Thymus (tissue), 11 donors: ENCODE results near the gene B4GALT5. TPM values are rescaled to one million over a fixed set of nuclear protein-coding genes. Genes with fewer than 3 reads are reported as not detected.
A peak's percentile ranks its signal among the peaks of the same experiment; 100 is the strongest.

Source experiments
- DNase-seq, 9 donors: peaks; one replicate each; pipeline ENCODE4 v3.0.0-alpha.2; 2013; ENCODE audit warnings: low spot score in 9 of 9, low read depth in 6 of 9, missing footprints in 1 of 9
- H3K27ac ChIP-seq, 2 donors: one replicate each; pipeline ENCODE4 v1.5.1; 2013; ENCODE audit warnings: control low read depth in 1 of 2, low read depth in 1 of 2, low read length in 1 of 2, mild to moderate bottlenecking in 1 of 2, moderate library complexity in 1 of 2
- H3K27me3 ChIP-seq, 2 donors: one replicate each; pipeline ENCODE4 v1.5.1; 2013; ENCODE audit warnings: low read length in 1 of 2; ENCODE audit not compliant: control insufficient read depth in 2 of 2, insufficient read depth in 1 of 2
- H3K36me3 ChIP-seq, 2 donors: one replicate each; pipeline ENCODE4 v1.5.1; 2013; ENCODE audit warnings: low read length in 1 of 2, mild to moderate bottlenecking in 1 of 2, moderate library complexity in 1 of 2; ENCODE audit not compliant: control insufficient read depth in 2 of 2, insufficient read depth in 2 of 2
- H3K4me1 ChIP-seq, 2 donors: one replicate each; pipeline ENCODE4 v1.5.1; 2013; ENCODE audit warnings: low read length in 2 of 2; ENCODE audit not compliant: control insufficient read depth in 2 of 2, insufficient read depth in 2 of 2
- H3K4me3 ChIP-seq, 2 donors: one replicate each; pipeline ENCODE4 v1.5.1; 2013; ENCODE audit warnings: low read length in 2 of 2, control low read depth in 1 of 2, mild to moderate bottlenecking in 1 of 2
- H3K9me3 ChIP-seq, 2 donors: one replicate each; pipeline ENCODE4 v1.5.1; 2013; ENCODE audit warnings: low read length in 1 of 2, mild to moderate bottlenecking in 1 of 2; ENCODE audit not compliant: control insufficient read depth in 2 of 2, insufficient read depth in 1 of 2
- WGBS: extraction: QIAGEN DNeasy Blood & Tissue Kit; methylation state at CpG from one replicate; pipeline ENCODE4 v1.1.7; 2013; 5-methylcytosine and 5-hydroxymethylcytosine counted together
- polyA plus RNA-seq: library from polyadenylated mRNA; stranded (reverse); fragments of 200-250 nt; gene quantifications from one replicate; pipeline ENCODE4 v1.2.3, GENCODE V29; 2013
- total RNA-seq: library from RNA; stranded (reverse); fragments of 120-200 nt; gene quantifications from one replicate; pipeline ENCODE4 v1.2.4, GENCODE V29; 2013
- donor health status: healthy.

The B4GALT5 gene
- total and polyA plus RNA-seq, 2 donors, result 6.8 to 10.9 TPM

- DNase-seq, result no peak
- H3K27ac ChIP-seq, result no peak overlapping the region
- H3K4me3 ChIP-seq, result no peak overlapping the region
- H3K4me1 ChIP-seq, result peaks cover 15 to 23% of the 10 kb centered on the region in 2 donors
- H3K36me3 ChIP-seq, result no peaks in the 10 kb centered on the region
- H3K27me3 ChIP-seq, result no peaks in the 10 kb centered on the region
- 97% methylated on average over 5 of the region's 5 CpGs for WGBS
- no peaks in the 10 kb centered on the region for H3K9me3 ChIP-seq
Measured at GRCh38 chr20:49698477-49698876, 15.2 kb downstream of the B4GALT5 start.

- 80% methylated on average over 6 of the region's 6 CpGs for WGBS
Measured at GRCh38 chr20:49697071-49697470, 16.6 kb downstream of the B4GALT5 start.

GRCh38 chr20:49696594-49696993 lies 17.1 kb downstream of the B4GALT5 start:
- 90% methylated on average over 2 of the region's 2 CpGs for WGBS
- Histone ChIP-seq H3K27me3 (no peaks in the 10 kb centered on the region), H3K4me1 (peaks cover 15 to 23% of the 10 kb centered on the region in 2 donors), H3K27ac (no peak overlapping the region), H3K4me3 (no peak overlapping the region), H3K9me3 (no peaks in the 10 kb centered on the region), H3K36me3 (no peaks in the 10 kb centered on the region)
- DNase-seq, result no peak

More at GRCh38 chr20:49697071-49697470, 16.6 kb downstream of the B4GALT5 start:
- no peak overlapping the region for H3K4me3 ChIP-seq
- no peaks in the 10 kb centered on the region for H3K27me3 ChIP-seq
- H3K27ac ChIP-seq, result no peak overlapping the region
- peaks cover 15 to 23% of the 10 kb centered on the region in 2 donors for H3K4me1 ChIP-seq
- DNase-seq, result peak in 6 of 9 donors; percentile 52 to 85 (median 69)
- no peaks in the 10 kb centered on the region for H3K9me3 ChIP-seq
- H3K36me3 ChIP-seq, result no peaks in the 10 kb centered on the region

- H3K4me3 ChIP-seq, result no peak overlapping the region
- H3K4me1 ChIP-seq, result peaks cover 15 to 20% of the 10 kb centered on the region in 2 donors
- no peaks in the 10 kb centered on the region for H3K27me3 ChIP-seq
- no peaks in the 10 kb centered on the region for H3K36me3 ChIP-seq
- H3K27ac ChIP-seq, result no peak overlapping the region
- H3K9me3 ChIP-seq, result no peaks in the 10 kb centered on the region
- no peak for DNase-seq
- WGBS, result 97% methylated on average over 3 of the region's 3 CpGs
Measured at GRCh38 chr20:49695830-49696229, 17.8 kb downstream of the B4GALT5 start.

GRCh38 chr20:49694450-49695071 lies 19.1 kb downstream of the B4GALT5 start:
- H3K36me3 ChIP-seq, result no peaks in the 10 kb centered on the region
- H3K27ac ChIP-seq, result no peak overlapping the region
- peak; percentile 43 to 90 (median 72) for DNase-seq
- 84% methylated on average over 2 of the region's 2 CpGs for WGBS
- H3K27me3 ChIP-seq, result no peaks in the 10 kb centered on the region
- H3K4me1 ChIP-seq, result peaks cover 15 to 20% of the 10 kb centered on the region in 2 donors
- H3K4me3 ChIP-seq, result no peak overlapping the region
- H3K9me3 ChIP-seq, result no peaks in the 10 kb centered on the region

GRCh38 chr20:49693435-49694171 lies 20.1 kb downstream of the B4GALT5 start:
- no peaks in the 10 kb centered on the region for H3K27me3 ChIP-seq
- DNase-seq, result no peak
- H3K4me1 ChIP-seq, result peaks cover 15 to 20% of the 10 kb centered on the region in 2 donors
- no peak overlapping the region for H3K4me3 ChIP-seq
- 93% methylated on average over 5 of the region's 5 CpGs for WGBS
- H3K27ac ChIP-seq, result no peak overlapping the region
- no peaks in the 10 kb centered on the region for H3K36me3 ChIP-seq
- H3K9me3 ChIP-seq, result no peaks in the 10 kb centered on the region

- Histone ChIP-seq H3K4me1 (peaks cover 15 to 20% of the 10 kb centered on the region in 2 donors), H3K9me3 (no peaks in the 10 kb centered on the region), H3K4me3 (no peak overlapping the region), H3K36me3 (no peaks in the 10 kb centered on the region), H3K27me3 (no peaks in the 10 kb centered on the region), H3K27ac (no peak overlapping the region)
- WGBS, result 84% methylated on average over 3 of the region's 3 CpGs
- no peak for DNase-seq
Measured at GRCh38 chr20:49692941-49693340, 20.7 kb downstream of the B4GALT5 start.

- H3K9me3 ChIP-seq, result no peaks in the 10 kb centered on the region
- peaks cover 11 to 17% of the 10 kb centered on the region in 2 donors for H3K4me1 ChIP-seq
- no peaks in the 10 kb centered on the region for H3K36me3 ChIP-seq
- no peak overlapping the region for H3K27ac ChIP-seq
- WGBS, result over 99% methylated on average over 5 of the region's 5 CpGs
- no peak overlapping the region for H3K4me3 ChIP-seq
- no peak for DNase-seq
- H3K27me3 ChIP-seq, result no peaks in the 10 kb centered on the region
Measured at GRCh38 chr20:49691818-49692568, 21.7 kb downstream of the B4GALT5 start.
